ENCODE results near the gene TMCO4.
"Not testable (repeated sequence)": the region's sequence is repeated elsewhere in the genome, so short reads cannot be mapped to it uniquely, and the experiment has no call there.

TMCO4 gene

DNA sequence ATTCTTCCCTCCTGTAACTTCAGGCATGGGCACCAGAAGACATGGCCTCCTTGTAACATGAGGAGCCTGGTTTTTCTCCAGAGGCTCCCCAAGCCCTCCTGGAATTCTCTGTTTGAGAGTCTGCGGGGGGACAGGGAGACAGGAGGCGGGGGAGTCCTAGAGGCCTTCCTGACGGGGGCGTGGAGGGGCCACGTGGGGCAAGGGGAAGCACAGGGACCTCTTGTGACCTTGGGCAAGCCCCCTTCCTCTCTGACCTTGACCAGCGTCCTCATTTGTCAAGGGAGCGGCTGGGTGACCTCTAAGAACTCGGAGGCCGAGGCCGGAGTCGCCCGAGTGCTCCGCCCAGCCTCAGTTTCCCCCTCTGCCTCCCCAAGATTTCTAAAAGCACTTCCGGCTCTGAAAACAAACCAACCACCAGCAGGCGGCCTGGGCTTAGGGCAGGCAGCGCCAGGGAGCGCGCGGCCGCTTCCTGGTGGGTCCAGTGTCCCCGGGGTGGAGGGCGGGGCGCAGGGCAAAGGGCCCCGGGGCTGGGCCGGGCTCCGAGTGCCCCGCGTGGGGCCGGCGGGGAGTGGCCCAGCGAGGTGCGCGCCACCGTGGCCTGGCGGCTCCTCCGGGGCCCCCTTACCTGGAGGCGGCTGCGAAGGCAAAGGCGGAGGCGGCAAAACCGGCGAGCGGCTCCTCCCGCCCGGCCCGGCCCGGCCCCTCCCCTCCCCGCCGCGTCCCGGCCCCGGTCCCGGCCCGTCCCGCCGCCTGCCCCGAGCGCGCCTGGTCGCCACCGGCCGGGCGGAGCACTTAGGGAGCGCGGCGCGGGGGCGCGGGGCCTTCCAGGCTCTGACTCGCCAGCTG is at the start of gene TMCO4:
TSS of gene TMCO4 (minus strand) at position 687 of the 846 bp plus-strand sequence. CDS start 19,158 bp downstream, outside the sequence.
- peak; percentile 73 for ATAC-seq
- no peak for TF ChIP-seq ZFP3 (CRISPR knock-in tag; IDR thresholded peaks at IDR 0.05)
- no peak for TF ChIP-seq ZNF565 (CRISPR knock-in tag; conservative IDR thresholded peaks at IDR 0.05; ENCODE audit: low read depth)
- TF ChIP-seq CREB5 (CRISPR knock-in tag; IDR thresholded peaks at IDR 0.05; ENCODE audit: low read depth): no peak
- no peak for TF ChIP-seq ZFP30 (CRISPR knock-in tag; IDR thresholded peaks at IDR 0.05)

- not testable (repeated sequence) for ATAC-seq
Measured at GRCh38 chr1:19849307-19849706, 49.6 kb upstream of the TMCO4 start.

GRCh38 chr1:19847334-19847733 is 47.6 kb upstream of the TMCO4 start:
- ATAC-seq: not testable (repeated sequence)

DNA sequence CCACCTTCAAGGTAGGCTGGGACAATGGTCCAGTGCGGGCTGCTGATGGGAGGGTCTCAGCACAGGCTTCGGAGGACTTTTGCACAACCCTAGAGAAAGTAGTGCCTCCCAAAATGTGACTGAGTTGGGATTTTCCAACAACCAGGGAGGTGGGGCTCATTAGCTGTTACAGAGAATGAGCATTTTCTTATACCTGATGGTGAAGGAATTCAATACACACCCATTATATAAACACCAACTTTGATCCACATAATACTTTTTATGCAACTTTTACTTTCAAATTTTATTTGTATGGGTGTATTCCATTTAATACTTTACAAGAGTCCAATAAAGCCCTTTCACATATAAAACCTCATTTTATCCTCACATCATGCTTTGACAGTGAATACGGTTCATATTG is 46.6 kb upstream of the TMCO4 start:
- TF ChIP-seq TCF4 (CRISPR knock-in tag; IDR thresholded peaks at IDR 0.05; ENCODE audit: borderline replicate concordance) (no peak), TOX (CRISPR knock-in tag; IDR thresholded peaks at IDR 0.05; ENCODE audit: borderline replicate concordance) (no peak), POU6F1 (CRISPR knock-in tag; IDR thresholded peaks at IDR 0.05; ENCODE audit: borderline replicate concordance, low read depth) (no peak), RARB (CRISPR knock-in tag; IDR thresholded peaks at IDR 0.05) (no peak), CSRNP3 (CRISPR knock-in tag; IDR thresholded peaks at IDR 0.05) (no peak), ZC3H10 (CRISPR knock-in tag; IDR thresholded peaks at IDR 0.05) (no peak), ZNF8 (CRISPR knock-in tag; IDR thresholded peaks at IDR 0.05) (no peak)

DNA sequence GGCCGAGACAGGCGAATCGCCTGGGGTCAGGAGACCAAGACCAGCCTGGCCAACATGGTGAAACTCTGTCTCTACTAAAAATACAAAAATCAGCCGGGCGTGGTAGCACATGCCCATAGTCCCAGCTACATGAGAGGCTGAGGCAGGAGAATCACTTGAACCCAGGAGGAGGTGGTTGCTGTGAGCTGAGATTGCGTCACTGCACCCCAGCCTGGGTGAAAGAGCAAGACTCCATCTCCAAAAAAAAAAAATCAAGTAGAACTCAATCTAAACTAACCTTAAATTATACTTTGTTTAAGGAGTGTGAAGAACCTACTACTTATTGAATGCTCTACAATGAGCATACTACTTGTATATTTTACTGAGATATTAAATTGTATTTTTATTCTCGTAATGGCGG is 45.8 kb upstream of the TMCO4 start:
- TF ChIP-seq ZNF565 (CRISPR knock-in tag; conservative IDR thresholded peaks at IDR 0.05; ENCODE audit: low read depth) (no peak), RARB (CRISPR knock-in tag; IDR thresholded peaks at IDR 0.05) (no peak), TCF4 (CRISPR knock-in tag; IDR thresholded peaks at IDR 0.05; ENCODE audit: borderline replicate concordance) (no peak), PATZ1 (CRISPR knock-in tag; IDR thresholded peaks at IDR 0.05; ENCODE audit: borderline replicate concordance) (no peak), ESRRG (CRISPR knock-in tag; IDR thresholded peaks at IDR 0.05) (no peak), ZFP3 (CRISPR knock-in tag; IDR thresholded peaks at IDR 0.05) (no peak), GLIS3 (CRISPR knock-in tag; IDR thresholded peaks at IDR 0.05) (no peak), OSR1 (CRISPR knock-in tag; IDR thresholded peaks at IDR 0.05) (no peak), CREB5 (CRISPR knock-in tag; IDR thresholded peaks at IDR 0.05; ENCODE audit: low read depth) (no peak), CSRNP3 (CRISPR knock-in tag; IDR thresholded peaks at IDR 0.05) (no peak), ZFP30 (CRISPR knock-in tag; IDR thresholded peaks at IDR 0.05) (no peak), SNAI2 (CRISPR knock-in tag; IDR thresholded peaks at IDR 0.05) (no peak), ZC3H10 (CRISPR knock-in tag; IDR thresholded peaks at IDR 0.05) (no peak), BACH2 (CRISPR knock-in tag; IDR thresholded peaks at IDR 0.05; ENCODE audit: borderline replicate concordance) (no peak)
- no peak for ATAC-seq

More for the DNA sequence above, 46.6 kb upstream of the TMCO4 start:
- no peak for ATAC-seq
